Stimulated activated CD8-positive, alpha-beta memory T cell treated with anti-CD3 and anti-CD28 coated beads, Interleukin-15, amount 100 ng/mL, for 24 hours (primary cell): Measurements from ENCODE around the gene SMARCA5.
"Not testable (repeated sequence)": the region's sequence is repeated elsewhere in the genome, so short reads cannot be mapped to it uniquely, and the experiment has no call there.

Source experiments
- DNase-seq: peaks from one replicate; pipeline ENCODE4 v3.0.0-alpha.2; 2020; ENCODE audit warnings: low read depth

The SMARCA5 gene, protein sequence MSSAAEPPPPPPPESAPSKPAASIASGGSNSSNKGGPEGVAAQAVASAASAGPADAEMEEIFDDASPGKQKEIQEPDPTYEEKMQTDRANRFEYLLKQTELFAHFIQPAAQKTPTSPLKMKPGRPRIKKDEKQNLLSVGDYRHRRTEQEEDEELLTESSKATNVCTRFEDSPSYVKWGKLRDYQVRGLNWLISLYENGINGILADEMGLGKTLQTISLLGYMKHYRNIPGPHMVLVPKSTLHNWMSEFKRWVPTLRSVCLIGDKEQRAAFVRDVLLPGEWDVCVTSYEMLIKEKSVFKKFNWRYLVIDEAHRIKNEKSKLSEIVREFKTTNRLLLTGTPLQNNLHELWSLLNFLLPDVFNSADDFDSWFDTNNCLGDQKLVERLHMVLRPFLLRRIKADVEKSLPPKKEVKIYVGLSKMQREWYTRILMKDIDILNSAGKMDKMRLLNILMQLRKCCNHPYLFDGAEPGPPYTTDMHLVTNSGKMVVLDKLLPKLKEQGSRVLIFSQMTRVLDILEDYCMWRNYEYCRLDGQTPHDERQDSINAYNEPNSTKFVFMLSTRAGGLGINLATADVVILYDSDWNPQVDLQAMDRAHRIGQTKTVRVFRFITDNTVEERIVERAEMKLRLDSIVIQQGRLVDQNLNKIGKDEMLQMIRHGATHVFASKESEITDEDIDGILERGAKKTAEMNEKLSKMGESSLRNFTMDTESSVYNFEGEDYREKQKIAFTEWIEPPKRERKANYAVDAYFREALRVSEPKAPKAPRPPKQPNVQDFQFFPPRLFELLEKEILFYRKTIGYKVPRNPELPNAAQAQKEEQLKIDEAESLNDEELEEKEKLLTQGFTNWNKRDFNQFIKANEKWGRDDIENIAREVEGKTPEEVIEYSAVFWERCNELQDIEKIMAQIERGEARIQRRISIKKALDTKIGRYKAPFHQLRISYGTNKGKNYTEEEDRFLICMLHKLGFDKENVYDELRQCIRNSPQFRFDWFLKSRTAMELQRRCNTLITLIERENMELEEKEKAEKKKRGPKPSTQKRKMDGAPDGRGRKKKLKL

DNA sequence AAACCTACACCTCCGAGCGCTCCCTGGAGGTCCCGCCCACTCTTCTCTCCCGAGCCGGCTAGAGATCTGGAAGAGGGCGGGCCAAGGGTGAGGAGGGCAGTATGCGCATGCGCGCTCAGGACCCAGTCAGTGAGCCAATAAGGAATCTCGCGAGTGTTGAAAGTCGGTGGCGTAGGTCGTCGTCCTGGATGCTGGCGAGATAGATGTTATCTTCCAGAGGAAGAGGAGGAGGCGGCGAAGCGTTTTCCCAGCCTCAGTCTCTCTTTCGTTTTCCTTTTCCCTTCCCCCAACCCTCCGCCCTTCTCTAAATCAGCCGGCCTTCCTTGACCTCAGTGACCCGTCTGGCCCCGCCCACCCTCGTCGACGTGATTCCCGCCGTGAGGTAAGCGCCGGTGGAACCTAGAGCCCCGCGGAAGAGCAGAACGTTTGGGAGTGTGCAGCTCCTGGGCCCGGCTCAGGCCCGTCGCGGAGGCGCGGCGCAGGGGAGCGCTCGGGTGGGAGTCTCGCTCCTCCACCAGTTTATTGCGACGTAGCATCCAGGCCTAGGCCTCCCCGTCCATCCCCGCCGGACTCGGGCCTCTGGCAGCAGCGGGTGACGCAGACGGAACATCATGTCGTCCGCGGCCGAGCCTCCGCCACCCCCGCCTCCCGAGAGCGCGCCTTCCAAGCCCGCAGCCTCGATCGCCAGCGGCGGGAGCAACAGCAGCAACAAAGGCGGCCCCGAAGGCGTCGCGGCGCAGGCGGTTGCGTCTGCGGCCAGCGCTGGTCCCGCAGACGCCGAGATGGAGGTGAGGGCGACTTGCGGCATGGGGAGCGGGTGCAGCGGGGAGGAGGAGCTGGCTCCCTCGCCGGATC lies at the start of gene SMARCA5:
SMARCA5 (plus strand) TSS at position 389 of the 855 bp plus-strand sequence; CDS start at position 612, 223 bp downstream.
- peak; percentile 85 for DNase-seq

DNA sequence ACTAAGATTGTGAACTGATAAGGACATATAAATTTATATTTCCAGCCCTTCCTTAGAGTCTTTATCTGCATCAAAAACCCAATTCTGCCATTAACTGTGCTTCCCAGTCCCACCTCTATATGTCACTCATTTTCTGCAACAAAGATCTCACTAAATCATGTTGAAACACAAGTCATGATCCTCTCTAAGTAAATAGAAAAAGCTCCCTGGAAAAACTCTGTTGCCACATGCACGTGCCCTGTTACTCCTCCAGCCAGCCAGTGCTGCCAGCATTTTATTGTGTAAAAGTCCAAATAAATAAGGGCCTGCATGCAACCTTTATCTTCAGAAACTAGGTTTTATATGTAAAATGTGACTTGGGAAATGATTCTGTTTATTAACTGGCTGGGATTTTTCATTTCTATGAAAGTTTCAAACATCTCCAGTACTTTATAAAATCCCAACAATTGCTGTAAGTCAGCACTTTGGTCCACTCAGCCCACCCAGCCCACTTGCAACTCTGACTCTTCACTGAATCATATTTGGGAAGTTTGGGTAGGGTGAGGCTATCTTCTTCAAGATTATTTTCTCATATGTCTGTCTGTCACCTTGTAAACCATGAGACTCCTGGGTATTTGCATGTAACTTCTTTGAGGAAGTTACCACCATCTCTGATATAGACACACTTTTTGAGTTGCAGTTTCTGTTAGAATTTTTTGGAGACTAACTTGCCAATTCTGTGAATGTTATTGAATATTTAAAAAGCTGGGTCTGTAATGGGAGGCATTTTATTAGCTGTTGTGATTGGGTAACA lies 40.0 kb upstream of the SMARCA5 start:
- DNase-seq = no peak

DNA sequence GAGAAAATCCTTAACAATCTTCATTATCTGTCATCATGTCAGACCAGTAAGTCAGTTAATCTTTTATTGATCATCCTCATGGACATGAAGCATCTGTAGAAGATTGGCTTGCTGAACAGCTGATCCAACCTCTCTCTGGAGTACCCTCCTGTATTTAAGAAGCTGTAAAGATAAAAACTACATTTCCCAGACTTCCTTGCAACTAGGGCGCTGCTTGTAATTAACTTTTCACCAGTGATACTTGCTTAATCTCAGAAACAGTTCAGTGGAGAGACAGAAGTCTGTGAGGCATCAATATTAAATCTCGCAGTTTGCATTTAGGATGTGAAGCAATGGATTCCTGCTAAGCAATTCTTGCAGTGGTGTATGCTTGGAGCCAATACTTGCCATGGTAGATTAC lies 36.0 kb upstream of the SMARCA5 start:
- DNase-seq = no peak

DNA sequence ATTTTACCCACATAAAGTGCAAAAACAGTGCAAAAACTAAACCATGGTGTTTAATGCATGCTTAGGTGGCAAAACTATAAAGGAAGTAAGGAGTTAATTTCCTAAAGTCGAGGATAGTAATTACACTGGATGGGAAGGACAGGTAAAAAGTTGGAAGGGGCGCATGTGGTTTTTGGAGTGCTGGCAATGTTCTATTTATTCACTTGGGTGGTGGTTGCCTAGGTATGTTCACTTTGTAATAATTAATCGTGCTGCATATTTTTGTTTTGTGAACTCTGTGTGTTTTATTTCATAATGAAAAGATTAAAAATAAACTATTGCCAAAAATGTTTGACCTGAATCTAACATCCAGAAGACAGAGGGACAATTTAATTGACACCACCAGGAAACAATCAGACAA lies 32.1 kb upstream of the SMARCA5 start:
- DNase-seq = no peak

DNA sequence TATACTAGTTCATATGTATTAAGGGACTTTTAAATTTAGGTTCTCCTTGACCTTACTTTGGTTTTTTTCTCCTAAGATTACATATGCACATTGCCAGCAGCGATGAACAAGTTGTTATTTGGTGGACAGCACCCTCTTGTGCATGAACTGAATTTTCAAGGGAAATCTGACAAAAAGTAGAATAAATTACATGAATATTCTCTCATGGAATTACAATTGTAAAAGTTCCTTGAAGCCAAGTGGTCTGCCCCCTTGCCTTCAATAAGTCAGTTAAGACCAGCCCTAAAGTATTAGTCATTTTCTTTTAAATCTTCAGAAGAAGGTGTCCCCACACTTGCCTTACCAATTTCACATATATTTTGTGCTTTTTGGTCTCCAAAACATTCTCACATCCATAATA lies 30.7 kb upstream of the SMARCA5 start:
- DNase-seq = no peak

DNA sequence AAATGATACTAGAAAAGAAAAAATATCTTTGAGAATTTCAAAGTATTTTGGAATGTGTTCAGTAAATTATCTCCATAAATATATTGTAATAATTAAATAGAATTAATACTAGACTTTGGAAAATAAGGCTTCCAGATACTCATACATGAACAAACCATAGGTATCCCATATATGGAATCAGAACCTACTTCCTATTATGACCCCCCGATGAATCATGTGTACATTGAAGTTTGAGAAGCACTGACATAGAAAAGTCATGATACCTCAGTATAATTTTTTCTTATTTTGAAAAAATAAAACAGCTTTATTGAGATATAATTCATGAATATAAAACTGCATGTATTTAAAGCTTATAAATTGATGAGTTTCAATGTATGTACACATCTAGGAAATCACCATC lies 27.2 kb upstream of the SMARCA5 start:
- no peak for DNase-seq

DNA sequence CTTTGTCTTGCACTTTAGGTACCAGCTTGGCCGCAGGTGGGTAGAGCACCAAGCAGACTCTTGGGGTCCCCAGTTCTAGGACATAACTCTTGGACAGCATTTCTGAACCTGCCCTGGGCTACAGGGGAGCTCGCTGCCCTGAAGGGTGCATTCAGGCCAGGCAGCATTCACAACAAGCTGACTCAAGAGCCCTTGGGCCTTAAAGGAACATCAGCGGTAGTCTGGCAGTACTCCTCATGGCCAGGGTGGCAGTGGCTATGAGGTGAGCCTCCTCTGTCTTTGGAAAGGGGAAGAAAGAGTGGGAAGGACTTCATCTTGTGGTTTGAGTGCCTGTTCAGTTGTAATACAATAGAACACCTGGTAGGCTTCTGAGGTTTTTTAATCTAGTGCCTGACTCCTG lies 24.8 kb upstream of the SMARCA5 start:
- no peak for DNase-seq

DNA sequence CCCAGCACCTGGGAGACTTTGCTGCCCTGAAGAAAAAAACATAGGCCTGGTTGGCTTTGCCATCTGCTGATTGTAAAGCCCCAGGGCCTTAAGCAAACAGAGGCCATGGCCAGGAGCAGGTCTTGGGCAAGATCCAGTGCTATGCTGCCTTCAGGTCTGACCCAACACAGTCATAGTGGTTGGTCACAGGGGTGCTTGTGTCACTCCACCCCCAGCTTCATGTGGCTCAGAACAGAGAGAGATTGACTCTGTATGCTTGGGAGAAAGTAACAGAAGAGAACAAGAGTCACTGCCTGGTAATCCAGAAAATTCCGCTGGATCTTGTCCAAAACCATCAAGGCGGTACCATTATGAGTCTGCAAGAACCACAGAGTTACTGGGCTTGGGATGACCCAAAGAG lies 24.4 kb upstream of the SMARCA5 start:
- no peak for DNase-seq

DNA sequence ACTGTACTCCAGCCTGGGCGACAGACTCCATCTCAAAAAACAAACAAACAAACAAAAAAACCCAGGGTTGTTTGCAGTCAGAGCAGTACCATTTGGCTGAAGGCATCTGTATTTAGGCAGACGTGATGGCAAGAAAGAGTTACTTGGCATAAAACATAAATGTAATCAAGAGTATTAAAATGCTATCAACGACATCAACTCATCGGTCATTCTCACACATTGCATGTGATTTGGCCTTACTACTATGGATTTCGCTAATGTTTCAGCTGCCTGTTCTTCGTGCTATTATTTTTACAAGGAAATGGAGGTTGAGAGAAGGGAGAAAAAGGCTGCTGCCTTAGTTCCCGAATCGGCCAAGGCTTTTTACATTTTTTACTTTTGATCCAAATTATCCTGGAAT lies 15.5 kb upstream of the SMARCA5 start:
- DNase-seq = no peak

DNA sequence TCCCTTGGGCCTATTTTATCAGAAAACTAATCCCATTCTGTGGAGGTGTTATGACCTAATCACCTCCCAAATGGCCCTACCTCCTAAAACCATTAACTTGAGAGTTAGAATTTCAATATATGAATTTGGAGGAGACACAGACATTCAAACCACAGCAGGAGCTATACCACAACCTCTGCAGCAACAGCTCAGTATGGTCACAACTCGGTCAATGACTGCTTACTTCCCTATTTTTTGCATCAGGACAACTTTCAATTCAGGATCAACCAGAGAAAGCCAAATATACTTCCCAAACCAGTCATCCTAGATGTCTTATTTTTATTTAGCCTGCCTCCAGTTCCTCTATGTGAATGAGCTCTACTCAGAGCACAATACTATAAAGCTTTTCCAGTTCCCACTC lies 11.3 kb upstream of the SMARCA5 start:
- DNase-seq = no peak

DNA sequence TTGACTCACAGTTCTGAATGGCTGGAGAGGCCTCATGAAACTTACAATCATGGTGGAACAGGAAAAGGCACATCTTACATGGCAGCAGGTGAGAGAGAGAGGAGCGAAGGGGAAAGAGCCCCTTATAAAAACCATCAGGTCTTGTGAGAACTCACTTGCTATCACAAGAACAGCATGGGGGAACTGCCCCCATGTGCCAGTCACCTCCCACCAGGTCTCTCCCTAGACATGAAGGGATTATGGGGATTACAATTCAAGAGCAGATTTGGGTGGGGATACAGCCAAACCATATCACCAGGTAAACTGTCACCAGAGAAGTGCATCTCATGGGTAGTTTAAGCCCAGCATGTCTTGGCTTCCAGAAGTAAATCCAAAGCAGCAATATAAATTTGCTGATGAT lies 7.5 kb upstream of the SMARCA5 start:
- no peak for DNase-seq

DNA sequence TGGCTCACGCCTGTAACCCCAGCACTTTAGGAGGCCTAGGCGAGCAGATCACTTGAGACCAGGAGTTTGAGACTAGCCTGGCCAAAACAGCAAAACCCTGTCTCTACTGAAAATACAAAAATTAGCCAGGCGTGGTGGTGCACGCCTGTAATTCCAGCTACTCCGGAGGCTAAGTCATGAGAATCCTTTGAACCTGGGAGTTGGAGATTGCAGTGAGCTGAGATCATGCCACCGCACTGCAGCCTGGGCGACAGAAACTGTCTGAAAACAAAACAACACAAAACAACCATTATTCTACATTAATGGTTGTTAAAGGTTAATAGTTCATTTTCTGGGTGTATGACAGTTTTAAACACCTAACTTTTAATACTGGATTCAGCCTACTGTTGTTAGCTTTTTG lies 1.6 kb upstream of the SMARCA5 start:
- no peak for DNase-seq

DNA sequence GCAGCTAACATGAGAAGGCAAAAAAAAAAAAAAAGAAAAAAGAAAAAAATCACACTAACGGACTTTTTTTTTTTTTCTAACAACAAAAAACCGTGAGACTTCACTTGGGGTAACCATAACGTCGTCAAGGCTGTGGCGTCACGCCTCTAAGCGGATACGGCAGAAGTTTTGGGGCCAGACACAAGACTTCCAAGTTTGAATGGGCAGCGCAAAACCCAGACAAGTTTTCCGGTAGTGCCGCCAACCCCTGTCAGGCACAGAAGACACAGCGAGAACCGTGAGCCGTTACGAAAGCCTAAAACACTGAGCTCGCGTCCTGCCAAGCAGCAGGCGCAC lies 556 bp upstream of the SMARCA5 start:
- no peak for DNase-seq

DNA sequence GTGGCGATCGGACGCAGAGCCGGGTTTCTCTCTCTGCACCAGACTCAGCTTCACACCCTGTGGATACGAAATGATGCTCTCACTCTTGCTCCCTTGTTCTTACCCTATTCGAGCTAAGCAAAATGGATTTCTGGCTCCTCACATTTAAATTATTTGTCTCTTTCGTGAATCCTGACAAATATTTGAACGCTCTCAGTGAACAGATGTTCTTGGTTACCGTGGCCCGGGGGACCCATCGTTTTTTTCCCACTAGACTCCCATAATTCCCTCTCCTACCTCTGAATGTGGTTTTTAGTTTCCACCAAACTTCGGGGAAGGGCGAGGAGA lies 630 bp downstream of the SMARCA5 start:
- DNase-seq = no peak

DNA sequence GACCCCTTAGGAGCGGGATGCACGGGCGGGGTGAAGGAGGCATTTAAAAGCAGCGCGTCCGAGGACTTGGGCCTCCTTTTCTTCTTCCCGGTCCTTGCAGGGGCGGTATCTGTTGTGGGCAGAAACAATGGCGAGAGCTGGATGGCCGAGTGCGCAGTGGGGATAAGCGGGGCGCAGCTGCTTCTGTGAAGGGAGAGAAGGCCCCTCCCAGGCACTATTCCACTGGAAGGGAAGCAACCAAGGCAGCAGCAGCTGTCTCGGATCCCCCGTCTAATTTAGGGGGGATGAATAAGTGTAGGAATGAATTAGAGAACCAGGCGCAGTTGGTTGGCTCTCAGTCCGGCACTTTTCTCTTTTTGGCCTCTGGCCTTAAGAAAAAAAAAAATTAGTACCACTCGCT lies 995 bp downstream of the SMARCA5 start:
- no peak for DNase-seq

DNA sequence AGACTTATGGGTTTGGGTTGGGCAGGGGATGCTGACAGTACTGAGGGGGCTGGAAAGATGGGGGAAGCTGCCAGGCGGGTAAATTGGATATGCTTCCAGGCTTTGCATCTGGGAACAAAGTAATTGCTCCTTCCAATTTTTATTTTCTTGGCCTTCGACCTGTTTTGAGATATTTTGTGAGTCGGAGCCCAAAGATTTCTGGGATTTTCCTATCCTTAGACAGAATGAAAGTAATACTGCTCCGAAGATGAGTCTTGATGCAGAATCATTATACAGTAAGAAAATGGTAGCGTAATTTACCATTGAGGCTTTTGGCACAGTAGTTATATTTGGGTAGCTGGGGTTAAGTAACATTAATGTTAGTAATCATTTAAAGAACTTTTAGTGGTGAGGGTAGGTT lies 1.4 kb downstream of the SMARCA5 start:
- no peak for DNase-seq

DNA sequence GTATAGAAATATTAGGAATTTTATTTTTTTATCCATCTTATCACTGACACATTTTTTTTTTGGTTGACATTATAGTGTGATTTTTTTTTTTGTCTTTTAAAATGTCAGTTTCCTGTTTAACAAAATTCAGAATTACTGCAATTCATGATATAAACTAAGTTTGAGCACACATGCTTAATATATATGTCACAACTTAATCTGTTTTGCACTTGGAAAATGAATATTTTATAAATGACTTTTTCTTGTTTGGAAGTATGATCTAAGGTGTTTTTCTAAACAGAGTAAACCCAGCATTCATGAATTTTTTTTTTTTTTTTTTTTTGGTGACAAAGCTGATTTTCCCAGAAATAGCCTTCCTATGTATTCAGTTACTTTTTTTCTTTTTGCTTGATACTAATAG lies 2.4 kb downstream of the SMARCA5 start:
- DNase-seq = no peak

DNA sequence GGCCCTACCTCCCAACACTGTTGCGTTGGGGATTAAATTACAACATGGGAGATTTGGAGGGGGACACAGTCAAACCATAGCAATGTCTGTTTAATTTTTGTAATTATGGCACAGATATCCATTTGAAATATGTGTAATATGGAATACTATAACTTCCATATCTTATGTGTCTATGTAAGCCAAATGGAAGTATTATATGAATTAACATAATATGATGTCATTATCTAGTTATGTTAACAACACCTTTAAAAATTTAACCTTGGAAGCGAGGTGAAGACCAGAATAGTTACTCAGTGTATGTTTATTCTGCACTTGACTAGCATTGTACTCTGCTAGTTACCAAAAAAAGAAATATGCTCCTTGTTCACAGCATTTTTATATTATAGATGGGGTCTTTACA lies 4.3 kb downstream of the SMARCA5 start:
- no peak for DNase-seq

DNA sequence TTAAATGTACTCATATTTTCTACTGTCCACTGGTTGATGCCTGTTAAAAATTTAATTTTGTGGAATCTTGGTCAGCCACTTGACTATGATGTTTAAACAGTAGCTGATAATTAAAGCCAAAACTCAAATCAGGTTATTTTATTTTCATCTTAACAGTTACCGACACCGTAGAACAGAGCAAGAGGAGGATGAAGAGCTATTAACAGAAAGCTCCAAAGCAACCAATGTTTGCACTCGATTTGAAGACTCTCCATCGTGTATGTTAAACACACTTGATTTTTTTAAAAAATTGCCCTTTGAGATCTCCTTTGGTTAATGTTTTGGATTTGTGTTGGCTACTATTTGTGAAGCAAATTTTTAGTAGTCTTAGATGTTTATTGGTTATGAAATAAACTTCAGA lies 10.7 kb downstream of the SMARCA5 start:
- no peak for DNase-seq

DNA sequence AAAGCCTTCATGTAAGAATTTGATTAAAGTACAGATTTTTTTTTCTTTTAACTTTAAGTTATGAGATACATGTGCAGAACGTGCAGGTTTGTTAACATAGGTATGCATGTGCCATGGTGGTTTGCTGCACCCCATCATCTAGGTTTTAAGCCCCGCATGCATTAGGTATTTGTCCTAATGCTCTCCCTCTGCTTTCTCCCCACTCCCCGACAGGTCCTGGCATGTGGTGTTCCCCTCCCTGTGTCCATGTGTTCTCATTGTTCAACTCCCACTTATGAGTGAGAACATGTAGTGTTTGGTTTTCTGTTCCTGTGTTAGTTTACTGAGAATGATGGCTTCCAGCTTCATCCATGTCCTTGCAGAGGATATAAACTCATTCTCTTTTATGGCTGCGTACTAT lies 14.5 kb downstream of the SMARCA5 start:
- DNase-seq = not testable (repeated sequence)

DNA sequence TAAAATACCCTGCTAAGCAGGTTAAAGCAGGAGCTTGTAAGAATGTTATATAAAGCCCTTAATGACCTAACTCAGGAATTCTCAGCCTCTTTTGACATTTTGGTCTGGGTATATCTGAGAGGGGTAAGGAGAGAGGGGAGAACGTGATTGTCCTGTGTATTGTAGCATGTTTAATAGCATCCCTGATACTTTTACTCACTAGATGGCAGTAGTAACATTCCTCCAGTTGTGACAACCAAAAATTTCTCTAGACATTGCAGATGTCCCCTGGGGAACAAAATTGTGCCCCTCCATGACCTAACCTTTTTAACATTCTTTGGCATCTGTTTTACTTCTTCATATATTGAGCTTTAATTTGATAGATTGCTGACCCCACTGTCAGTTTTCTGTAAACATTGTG lies 17.9 kb downstream of the SMARCA5 start:
- DNase-seq = no peak
